Measurements from ENCODE around the gene SLC22A23.

DNA sequence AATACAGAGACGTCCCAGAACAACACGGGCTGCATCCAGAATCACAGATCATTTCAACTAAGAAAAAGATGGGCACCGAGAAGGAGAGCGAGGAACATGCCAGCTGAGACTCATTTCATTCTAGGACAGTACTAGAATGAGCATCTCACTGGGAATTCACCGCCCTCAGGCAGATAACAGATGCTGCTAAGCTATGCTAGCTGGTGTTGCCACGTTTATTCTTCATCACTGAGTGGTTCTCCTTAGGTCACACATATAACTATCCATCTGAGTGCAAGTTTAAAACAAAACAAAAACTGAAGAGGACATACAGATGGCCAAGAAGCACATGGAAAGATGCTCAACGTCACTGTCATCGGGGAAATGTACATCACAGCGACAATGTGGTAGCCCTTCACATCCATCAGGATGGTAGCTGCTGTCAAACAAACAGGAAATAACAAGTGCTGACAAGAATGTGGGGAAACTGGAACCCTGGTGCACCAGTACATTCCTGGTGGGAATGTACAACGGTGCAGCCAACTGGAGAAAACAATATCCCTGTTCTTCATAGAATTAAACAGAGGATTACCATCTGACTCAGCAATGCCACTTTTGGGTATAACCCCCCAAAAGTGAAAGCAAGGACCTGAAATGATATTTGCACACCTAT is 97.6 kb downstream of the SLC22A23 start:
- no peak for TF ChIP-seq YY1 (IDR thresholded peaks at IDR 0.05; ENCODE audit: insufficient read depth, insufficient read length)
- TF ChIP-seq ZNF274 (IDR thresholded peaks at IDR 0.05; ENCODE audit: low read depth, low read length), result no peak
